SU-DHL-6 (cell line): ENCODE results near the gene C1QC.

Source experiments
- H2AFZ ChIP-seq: fragments of 200-600 bp; sonication (generic); 2 replicates; pipeline ENCODE4 v1.6.1; 2014; ENCODE audit warnings: low read depth, mild to moderate bottlenecking, moderate library complexity, mixed read lengths, antibody characterized with exemption, low read length; ENCODE audit not compliant: severe bottlenecking
- H3F3A ChIP-seq: fragments of 200-600 bp; shearing (Covaris generic); 2 replicates; pipeline ENCODE4 v1.6.0; 2016; ENCODE audit warnings: antibody characterized with exemption, mild to moderate bottlenecking; ENCODE audit not compliant: insufficient read depth
- H3K27ac ChIP-seq: fragments of 200-600 bp; sonication (generic); 2 replicates; pipeline ENCODE4 v1.5.1; 2016; ENCODE audit warnings: low read depth, mild to moderate bottlenecking, low read length, moderate library complexity, mixed read lengths
- H3K27me3 ChIP-seq: fragments of 200-600 bp; sonication (generic), shearing (Covaris generic); 2 replicates; pipeline ENCODE4 v1.6.0; 2014; ENCODE audit warnings: mild to moderate bottlenecking, low read length
- H3K36me3 ChIP-seq: fragments of 200-600 bp; sonication (generic); 2 replicates; pipeline ENCODE4 v1.6.1; 2014; ENCODE audit warnings: mild to moderate bottlenecking, low read length, mixed read lengths
- H3K4me2 ChIP-seq: fragments of 300-600, 200-600 bp; shearing (Covaris generic), sonication (generic); 2 replicates; pipeline ENCODE4 v1.6.0; 2014; ENCODE audit warnings: low read length, low read depth, mild to moderate bottlenecking; ENCODE audit not compliant: poor library complexity, severe bottlenecking
- H3K4me3 ChIP-seq: fragments of 200-600 bp; sonication (generic); 2 replicates; pipeline ENCODE4 v1.5.1; 2014; ENCODE audit warnings: antibody characterized with exemption, low read length, mild to moderate bottlenecking, mixed read lengths; ENCODE audit not compliant: insufficient read depth, poor library complexity, severe bottlenecking
- H3K79me2 ChIP-seq: fragments of 200-600 bp; sonication (generic); 2 replicates; pipeline ENCODE4 v1.6.1; 2014; ENCODE audit warnings: mild to moderate bottlenecking, low read length, moderate library complexity; ENCODE audit not compliant: insufficient read depth
- H3K9ac ChIP-seq: fragments of 200-600 bp; sonication (generic); 2 replicates; pipeline ENCODE4 v1.7.0; 2014; ENCODE audit warnings: mild to moderate bottlenecking, low read length
- H3K9me2 ChIP-seq: fragments of 200-600 bp; sonication (generic); replicated peaks from 2 replicates; pipeline ENCODE4 v1.6.1; 2014; ENCODE audit warnings: low read length; ENCODE audit not compliant: insufficient read depth
- H3K9me3 ChIP-seq: fragments of 200-600 bp; sonication (generic); 2 replicates; pipeline ENCODE4 v1.6.1; 2014; ENCODE audit warnings: low read length, mixed read lengths; ENCODE audit not compliant: insufficient read depth
- H4K20me1 ChIP-seq: fragments of 200-600 bp; sonication (generic); 2 replicates; pipeline ENCODE4 v1.6.1; 2014; ENCODE audit warnings: low read depth, mild to moderate bottlenecking, antibody characterized with exemption, low read length, moderate library complexity, mixed read lengths
- CTCF ChIP-seq: fragments of 200-600 bp; sonication (generic); IDR thresholded peaks from one replicate; pipeline ENCODE4 v1.5.1; 2017; ENCODE audit warnings: antibody characterized with exemption, mild to moderate bottlenecking, low read length, moderate library complexity; ENCODE audit not compliant: insufficient read depth, poor library complexity, severe bottlenecking
- EZH2phosphoT487 ChIP-seq: fragments of 200-600 bp; sonication (generic), shearing (Covaris generic); conservative IDR thresholded peaks from 2 replicates; pipeline ENCODE4 v1.6.1; 2018; ENCODE audit warnings: mild to moderate bottlenecking, antibody characterized with exemption, low read length, moderate library complexity, mixed read lengths

The C1QC gene

GRCh38 chr1:22626237-22627157, 16.9 kb upstream of the C1QC start:
- no peak overlapping the region for H3K4me3 ChIP-seq
- H3K79me2 ChIP-seq, result no peaks in the 10 kb centered on the region
- H3K9me3 ChIP-seq, result no peaks in the 10 kb centered on the region
- H3F3A ChIP-seq, result no peaks in the 10 kb centered on the region
- H3K9ac ChIP-seq, result no peak overlapping the region
- no peak for TF ChIP-seq EZH2phosphoT487
- TF ChIP-seq CTCF, result no peak
- H3K36me3 ChIP-seq, result no peaks in the 10 kb centered on the region
- no peaks in the 10 kb centered on the region for H3K9me2 ChIP-seq
- no peaks in the 10 kb centered on the region for H3K27me3 ChIP-seq
- no peak overlapping the region for H3K27ac ChIP-seq
- H3K4me2 ChIP-seq, result no peak overlapping the region
- no peak overlapping the region for H2AFZ ChIP-seq
- H4K20me1 ChIP-seq, result no peaks in the 10 kb centered on the region

GRCh38 chr1:22627331-22627730, 16.1 kb upstream of the C1QC start:
- no peak overlapping the region for H3K27ac ChIP-seq
- no peak overlapping the region for H3K9ac ChIP-seq
- no peaks in the 10 kb centered on the region for H3K9me3 ChIP-seq
- H4K20me1 ChIP-seq, result no peaks in the 10 kb centered on the region
- no peaks in the 10 kb centered on the region for H3F3A ChIP-seq
- TF ChIP-seq EZH2phosphoT487, result no peak
- no peak for TF ChIP-seq CTCF
- no peak overlapping the region for H3K4me2 ChIP-seq
- H3K27me3 ChIP-seq, result no peaks in the 10 kb centered on the region
- no peaks in the 10 kb centered on the region for H3K36me3 ChIP-seq
- H3K79me2 ChIP-seq, result no peaks in the 10 kb centered on the region
- H3K9me2 ChIP-seq, result no peaks in the 10 kb centered on the region
- no peak overlapping the region for H2AFZ ChIP-seq
- no peak overlapping the region for H3K4me3 ChIP-seq

DNA sequence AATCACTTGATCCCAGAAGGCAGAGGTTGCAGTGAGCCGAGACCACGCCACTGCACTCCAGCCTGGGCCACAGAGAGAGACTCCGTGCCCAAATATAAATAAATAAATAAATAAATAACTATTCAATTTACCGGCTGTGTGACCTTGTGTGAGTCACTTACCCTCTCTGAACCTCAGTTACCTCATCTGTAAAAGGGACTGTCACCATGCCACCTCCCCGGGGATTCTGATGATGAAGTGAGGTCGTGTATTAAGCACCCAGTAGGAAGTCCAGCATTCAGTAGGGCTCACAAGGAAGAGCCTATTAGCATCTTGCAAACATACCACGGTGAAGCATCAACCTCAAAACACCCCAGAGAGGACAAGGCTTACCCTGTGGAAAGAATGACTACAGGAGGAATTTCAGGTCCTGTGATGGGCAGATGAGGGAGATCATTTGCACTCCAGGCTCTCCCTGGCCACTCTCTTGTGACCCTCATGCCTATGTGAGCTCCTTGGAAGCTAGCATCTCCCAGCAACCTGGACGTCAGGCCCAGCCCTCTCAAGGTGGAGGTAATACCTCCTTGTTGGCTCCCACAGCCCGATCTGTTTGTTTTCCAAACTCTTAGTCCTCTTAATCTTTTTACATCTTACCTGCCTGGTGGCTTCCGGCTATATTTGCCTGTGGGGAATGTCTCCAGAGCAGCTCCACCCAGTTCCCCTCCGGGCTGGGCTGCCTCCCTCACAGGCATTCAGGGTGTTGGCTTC, 14.6 kb upstream of the C1QC start:
- H3K79me2 ChIP-seq, result no peaks in the 10 kb centered on the region
- no peaks in the 10 kb centered on the region for H3F3A ChIP-seq
- TF ChIP-seq EZH2phosphoT487 (no peak), CTCF (no peak)
- H3K9ac ChIP-seq, result no peak overlapping the region
- no peaks in the 10 kb centered on the region for H3K36me3 ChIP-seq
- H3K9me2 ChIP-seq, result no peaks in the 10 kb centered on the region
- H3K4me2 ChIP-seq, result no peak overlapping the region
- no peak overlapping the region for H3K4me3 ChIP-seq
- H3K27ac ChIP-seq, result no peak overlapping the region
- no peaks in the 10 kb centered on the region for H4K20me1 ChIP-seq
- H3K27me3 ChIP-seq, result no peaks in the 10 kb centered on the region
- no peaks in the 10 kb centered on the region for H3K9me3 ChIP-seq
- H2AFZ ChIP-seq, result no peak overlapping the region
